ENCODE data around the gene SORL1-AS1.

SORL1-AS1 gene

DNA sequence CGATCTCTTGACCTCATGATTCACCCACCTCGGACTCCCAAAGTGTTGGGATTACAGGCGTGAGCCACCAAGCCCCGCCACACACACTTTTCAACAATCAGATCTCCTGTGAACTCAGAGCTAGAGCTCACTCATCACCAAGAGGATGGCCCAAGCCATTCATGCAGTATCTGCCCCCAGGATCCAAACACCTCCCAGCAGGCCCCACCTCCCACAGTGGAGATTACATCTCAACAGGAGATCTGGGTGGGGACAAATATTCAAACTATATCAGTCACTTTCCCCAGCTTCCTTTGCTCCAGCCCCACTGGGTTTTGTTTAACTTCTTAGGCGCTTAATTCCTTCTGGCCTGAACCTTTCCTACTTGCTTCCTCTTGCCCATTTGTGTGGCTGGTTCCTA lies 26.9 kb downstream of the SORL1-AS1 start:
- no peaks in the 10 kb centered on the region for H3K36me3 ChIP-seq (ENCODE audit: insufficient read depth, insufficient read length, low read length)
- no peaks in the 10 kb centered on the region for H3K9me3 ChIP-seq (ENCODE audit: insufficient read depth, low read length)
- H3K4me1 ChIP-seq (ENCODE audit: insufficient read depth, insufficient read length), result peaks cover 3% of the 10 kb centered on the region
- no peak overlapping the region for H3K4me3 ChIP-seq (ENCODE audit: insufficient read length, low read depth)
- TF ChIP-seq YY1 (IDR thresholded peaks at IDR 0.05; ENCODE audit: insufficient read depth, insufficient read length) (no peak), ZNF274 (IDR thresholded peaks at IDR 0.05; ENCODE audit: low read depth, low read length) (no peak), SUZ12 (IDR thresholded peaks at IDR 0.05; ENCODE audit: extremely low read depth, insufficient read depth, insufficient read length) (no peak)
- no peak for DNase-seq (ENCODE audit: low read depth, low spot score)
- no peak overlapping the region for H3K9ac ChIP-seq (ENCODE audit: insufficient read length, low read depth)
- H3K27me3 ChIP-seq (ENCODE audit: insufficient read depth, insufficient read length), result peaks cover 18% of the 10 kb centered on the region

DNA sequence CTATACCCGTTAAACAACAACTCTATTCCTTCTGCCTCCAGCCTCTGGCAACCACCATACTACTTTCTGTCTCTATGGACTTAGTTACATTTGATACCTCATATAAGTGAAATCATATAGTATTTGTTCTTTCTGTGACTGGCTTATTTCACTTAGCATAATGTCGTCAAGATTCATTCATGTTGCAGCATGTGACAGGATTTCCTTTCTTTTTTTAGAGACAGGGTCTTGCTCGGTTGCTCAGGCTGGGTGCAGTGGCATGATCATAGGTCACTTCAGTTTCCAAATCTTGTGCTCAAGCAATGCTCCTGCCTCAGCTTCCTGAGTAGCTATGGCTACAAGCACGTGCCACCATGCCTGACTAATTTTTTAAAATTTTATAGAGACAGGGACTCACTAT lies 30.1 kb downstream of the SORL1-AS1 start:
- Histone ChIP-seq H3K9me3 (ENCODE audit: insufficient read depth, low read length) (no peaks in the 10 kb centered on the region), H3K4me3 (ENCODE audit: insufficient read length, low read depth) (no peak overlapping the region)
- TF ChIP-seq ZNF274 (IDR thresholded peaks at IDR 0.05; ENCODE audit: low read depth, low read length) (no peak), SUZ12 (IDR thresholded peaks at IDR 0.05; ENCODE audit: extremely low read depth, insufficient read depth, insufficient read length) (no peak), YY1 (IDR thresholded peaks at IDR 0.05; ENCODE audit: insufficient read depth, insufficient read length) (no peak)

DNA sequence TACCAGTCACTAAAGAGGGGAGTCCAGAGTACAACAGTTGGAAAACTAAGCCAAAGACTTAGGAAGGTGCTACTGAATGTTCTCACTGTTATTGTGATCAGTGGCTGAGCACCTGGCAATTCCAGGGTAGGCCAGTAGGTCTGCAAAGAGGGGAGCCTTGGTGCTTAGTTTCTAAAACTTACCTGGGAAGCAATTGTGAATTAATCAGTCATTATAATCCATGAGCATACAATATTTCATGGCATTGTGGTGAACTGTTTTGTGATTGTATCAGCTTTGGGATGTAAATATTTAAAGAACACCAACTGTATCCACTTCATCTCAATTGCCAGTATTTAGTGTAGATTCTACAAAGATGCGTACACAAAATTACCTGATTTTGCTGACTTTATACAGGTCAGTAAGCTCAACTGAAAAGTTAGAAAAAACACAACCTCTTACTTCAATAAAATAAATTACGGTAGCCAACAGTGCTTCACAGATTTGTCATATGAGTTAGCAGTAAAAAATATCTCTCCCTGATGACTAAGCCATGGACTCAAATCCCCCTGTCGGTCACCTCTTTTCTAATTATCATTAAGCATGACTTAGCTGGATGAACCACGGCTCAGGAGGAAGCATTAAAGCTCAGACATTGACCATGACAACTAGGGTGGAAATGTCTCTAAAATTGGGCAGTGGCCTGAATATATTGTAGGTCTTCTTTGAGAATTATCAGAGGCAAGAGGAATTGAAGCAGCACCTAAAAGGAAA lies 31.4 kb downstream of the SORL1-AS1 start:
- no peak overlapping the region for H3K9ac ChIP-seq (ENCODE audit: insufficient read length, low read depth)
- no peaks in the 10 kb centered on the region for H3K4me1 ChIP-seq (ENCODE audit: insufficient read depth, insufficient read length)
- DNase-seq (ENCODE audit: low read depth, low spot score), result no peak
- H3K4me3 ChIP-seq (ENCODE audit: insufficient read length, low read depth), result no peak overlapping the region
- no peaks in the 10 kb centered on the region for H3K36me3 ChIP-seq (ENCODE audit: insufficient read depth, insufficient read length, low read length)
- H3K9me3 ChIP-seq (ENCODE audit: insufficient read depth, low read length), result no peaks in the 10 kb centered on the region
- TF ChIP-seq SUZ12 (IDR thresholded peaks at IDR 0.05; ENCODE audit: extremely low read depth, insufficient read depth, insufficient read length) (no peak), YY1 (IDR thresholded peaks at IDR 0.05; ENCODE audit: insufficient read depth, insufficient read length) (no peak), ZNF274 (IDR thresholded peaks at IDR 0.05; ENCODE audit: low read depth, low read length) (no peak)
- H3K27me3 ChIP-seq (ENCODE audit: insufficient read depth, insufficient read length), result no peaks in the 10 kb centered on the region

More for the DNA sequence above, 30.1 kb downstream of the SORL1-AS1 start:
- H3K4me1 ChIP-seq (ENCODE audit: insufficient read depth, insufficient read length), result peaks cover 3% of the 10 kb centered on the region
- no peak overlapping the region for H3K9ac ChIP-seq (ENCODE audit: insufficient read length, low read depth)
- peaks cover 6% of the 10 kb centered on the region for H3K27me3 ChIP-seq (ENCODE audit: insufficient read depth, insufficient read length)
- no peaks in the 10 kb centered on the region for H3K36me3 ChIP-seq (ENCODE audit: insufficient read depth, insufficient read length, low read length)
- DNase-seq (ENCODE audit: low read depth, low spot score), result no peak

DNA sequence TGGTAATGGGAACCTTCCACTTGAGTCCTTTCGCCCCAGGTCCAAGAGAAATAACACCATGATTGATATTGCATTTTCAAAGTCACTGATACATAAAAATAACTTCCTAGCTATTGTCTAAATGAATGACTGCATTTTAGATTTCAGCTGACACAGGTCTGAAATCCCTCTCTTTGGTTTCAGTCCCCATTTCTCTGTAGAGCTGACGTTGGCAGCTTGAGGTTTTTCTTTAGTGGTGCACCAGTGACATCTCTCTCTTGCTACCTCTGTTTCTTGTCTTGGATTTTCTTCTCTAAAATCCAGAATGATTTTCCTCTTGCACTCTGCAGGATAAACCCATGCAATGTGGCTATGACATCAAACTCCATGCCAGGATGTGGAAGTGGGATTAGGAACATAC lies 32.4 kb downstream of the SORL1-AS1 start:
- H3K9me3 ChIP-seq (ENCODE audit: insufficient read depth, low read length), result no peaks in the 10 kb centered on the region
- no peaks in the 10 kb centered on the region for H3K4me1 ChIP-seq (ENCODE audit: insufficient read depth, insufficient read length)
- H3K4me3 ChIP-seq (ENCODE audit: insufficient read length, low read depth), result no peak overlapping the region
- no peaks in the 10 kb centered on the region for H3K27me3 ChIP-seq (ENCODE audit: insufficient read depth, insufficient read length)
- no peak overlapping the region for H3K9ac ChIP-seq (ENCODE audit: insufficient read length, low read depth)
- TF ChIP-seq SUZ12 (IDR thresholded peaks at IDR 0.05; ENCODE audit: extremely low read depth, insufficient read depth, insufficient read length), result no peak
- no peak for TF ChIP-seq YY1 (IDR thresholded peaks at IDR 0.05; ENCODE audit: insufficient read depth, insufficient read length)
- no peak for TF ChIP-seq ZNF274 (IDR thresholded peaks at IDR 0.05; ENCODE audit: low read depth, low read length)
- no peak for DNase-seq (ENCODE audit: low read depth, low spot score)
- H3K36me3 ChIP-seq (ENCODE audit: insufficient read depth, insufficient read length, low read length), result no peaks in the 10 kb centered on the region

DNA sequence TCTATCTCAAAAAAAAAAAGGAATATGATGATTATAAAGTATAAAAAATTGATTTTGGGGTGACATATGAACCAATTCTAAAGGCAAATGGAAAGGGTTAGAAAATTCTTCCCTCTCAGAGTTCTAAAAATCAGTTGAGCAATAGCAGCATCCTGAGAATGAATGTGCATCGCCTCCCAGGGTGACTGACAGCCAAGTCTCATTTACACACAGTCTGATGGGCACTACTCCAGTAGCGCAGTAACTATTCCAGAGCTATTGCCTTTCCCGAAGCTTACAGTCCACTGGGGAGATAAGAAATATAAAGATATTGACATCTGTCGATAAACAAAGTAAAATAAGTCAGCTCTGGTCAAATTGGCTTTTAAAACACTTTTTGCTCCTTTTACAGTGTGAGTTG lies 32.9 kb downstream of the SORL1-AS1 start:
- H3K36me3 ChIP-seq (ENCODE audit: insufficient read depth, insufficient read length, low read length), result no peaks in the 10 kb centered on the region
- no peaks in the 10 kb centered on the region for H3K27me3 ChIP-seq (ENCODE audit: insufficient read depth, insufficient read length)
- H3K9ac ChIP-seq (ENCODE audit: insufficient read length, low read depth), result no peak overlapping the region
- H3K4me3 ChIP-seq (ENCODE audit: insufficient read length, low read depth), result no peak overlapping the region
- no peak for DNase-seq (ENCODE audit: low read depth, low spot score)
- TF ChIP-seq ZNF274 (IDR thresholded peaks at IDR 0.05; ENCODE audit: low read depth, low read length) (no peak), SUZ12 (IDR thresholded peaks at IDR 0.05; ENCODE audit: extremely low read depth, insufficient read depth, insufficient read length) (no peak), YY1 (IDR thresholded peaks at IDR 0.05; ENCODE audit: insufficient read depth, insufficient read length) (no peak)
- H3K4me1 ChIP-seq (ENCODE audit: insufficient read depth, insufficient read length), result no peaks in the 10 kb centered on the region
- H3K9me3 ChIP-seq (ENCODE audit: insufficient read depth, low read length), result no peaks in the 10 kb centered on the region

DNA sequence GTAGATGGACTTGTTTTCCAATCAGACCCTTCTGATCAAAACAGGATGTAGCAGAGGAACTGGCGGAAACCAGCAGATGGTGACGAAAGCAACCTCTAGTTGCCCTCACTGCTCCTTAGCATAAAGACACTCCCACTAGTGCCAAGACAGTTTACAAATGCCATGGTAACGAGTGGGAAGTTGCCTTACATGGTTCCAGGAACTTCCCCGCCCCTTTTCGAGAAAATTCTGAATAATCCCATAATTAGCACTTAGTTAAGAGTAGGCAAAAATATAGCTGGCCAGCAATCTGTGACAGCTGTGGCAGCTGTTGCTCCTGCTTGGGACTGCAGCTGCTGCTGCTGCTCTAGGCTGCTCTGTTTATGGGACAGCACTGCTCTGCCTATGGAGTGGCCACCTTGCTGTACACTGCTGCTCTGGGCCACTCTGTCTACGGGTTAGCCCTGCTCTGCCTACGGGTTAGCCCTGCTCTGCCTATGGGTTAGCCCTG lies 34.1 kb downstream of the SORL1-AS1 start:
- no peaks in the 10 kb centered on the region for H3K4me1 ChIP-seq (ENCODE audit: insufficient read depth, insufficient read length)
- no peak for DNase-seq (ENCODE audit: low read depth, low spot score)
- H3K9me3 ChIP-seq (ENCODE audit: insufficient read depth, low read length), result no peaks in the 10 kb centered on the region
- no peak overlapping the region for H3K4me3 ChIP-seq (ENCODE audit: insufficient read length, low read depth)
- no peaks in the 10 kb centered on the region for H3K27me3 ChIP-seq (ENCODE audit: insufficient read depth, insufficient read length)
- TF ChIP-seq ZNF274 (IDR thresholded peaks at IDR 0.05; ENCODE audit: low read depth, low read length), result no peak
- no peak for TF ChIP-seq YY1 (IDR thresholded peaks at IDR 0.05; ENCODE audit: insufficient read depth, insufficient read length)
- no peak for TF ChIP-seq SUZ12 (IDR thresholded peaks at IDR 0.05; ENCODE audit: extremely low read depth, insufficient read depth, insufficient read length)
- H3K36me3 ChIP-seq (ENCODE audit: insufficient read depth, insufficient read length, low read length), result no peaks in the 10 kb centered on the region
- no peak overlapping the region for H3K9ac ChIP-seq (ENCODE audit: insufficient read length, low read depth)

DNA sequence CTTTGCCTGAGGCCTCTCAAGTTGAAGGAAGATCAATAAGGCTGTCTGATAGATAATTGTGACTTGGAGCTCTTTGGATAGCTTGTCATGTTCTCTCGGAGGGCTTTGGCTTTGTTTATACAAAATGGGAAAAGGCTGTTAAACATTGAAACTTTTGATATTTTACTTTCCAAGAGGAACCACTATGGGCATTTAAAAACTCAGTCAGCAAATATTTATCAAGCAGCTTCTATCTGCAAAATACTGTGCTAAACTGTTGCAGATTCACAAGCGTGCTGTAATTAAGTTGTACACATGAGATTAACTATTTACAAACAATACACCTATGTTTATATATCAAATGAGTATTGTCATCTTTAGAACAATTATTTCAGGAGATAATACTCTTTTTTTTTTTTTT lies 35.2 kb downstream of the SORL1-AS1 start:
- no peak for TF ChIP-seq SUZ12 (IDR thresholded peaks at IDR 0.05; ENCODE audit: extremely low read depth, insufficient read depth, insufficient read length)
- TF ChIP-seq ZNF274 (IDR thresholded peaks at IDR 0.05; ENCODE audit: low read depth, low read length), result no peak
- no peak for TF ChIP-seq YY1 (IDR thresholded peaks at IDR 0.05; ENCODE audit: insufficient read depth, insufficient read length)
- Histone ChIP-seq H3K27me3 (ENCODE audit: insufficient read depth, insufficient read length) (no peaks in the 10 kb centered on the region), H3K36me3 (ENCODE audit: insufficient read depth, insufficient read length, low read length) (no peaks in the 10 kb centered on the region), H3K4me3 (ENCODE audit: insufficient read length, low read depth) (no peak overlapping the region), H3K9ac (ENCODE audit: insufficient read length, low read depth) (no peak overlapping the region), H3K9me3 (ENCODE audit: insufficient read depth, low read length) (no peaks in the 10 kb centered on the region), H3K4me1 (ENCODE audit: insufficient read depth, insufficient read length) (no peaks in the 10 kb centered on the region)
- no peak for DNase-seq (ENCODE audit: low read depth, low spot score)

Measured in NT2/D1 (cell line).